Endodermal cell (in vitro differentiated cells): ENCODE measurements around the gene TMEM179B. TPM values are rescaled to one million over a fixed set of nuclear protein-coding genes. Genes with fewer than 3 reads are reported as not detected.
"Not testable (repeated sequence)": the region's sequence is repeated elsewhere in the genome, so short reads cannot be mapped to it uniquely, and the experiment has no call there.

Source experiments
- DNase-seq: peaks from one replicate; pipeline ENCODE4 v3.0.0-alpha.2; 2017
- H3K27ac ChIP-seq: 2 replicates; pipeline ENCODE4 v1.5.1; 2013; ENCODE audit warnings: mild to moderate bottlenecking, low read depth, low read length, moderate library complexity
- H3K27me3 ChIP-seq: 2 replicates; pipeline ENCODE4 v1.6.1; 2013; ENCODE audit warnings: mild to moderate bottlenecking, low read length, moderate library complexity; ENCODE audit not compliant: insufficient read depth, control insufficient read depth, poor library complexity, severe bottlenecking
- H3K36me3 ChIP-seq: 2 replicates; pipeline ENCODE4 v1.7.0; 2013; ENCODE audit warnings: mild to moderate bottlenecking, low read length, moderate library complexity; ENCODE audit not compliant: control insufficient read depth, insufficient read depth
- H3K4me1 ChIP-seq: one replicate; pipeline ENCODE4 v1.7.0; 2013; ENCODE audit warnings: low read length; ENCODE audit not compliant: control insufficient read depth, insufficient read depth
- H3K4me3 ChIP-seq: 2 replicates; pipeline ENCODE4 v1.5.1; 2013; ENCODE audit warnings: mild to moderate bottlenecking, low read length, moderate library complexity
- H3K9ac ChIP-seq: 2 replicates; pipeline ENCODE4 v1.6.1; 2013; ENCODE audit warnings: mild to moderate bottlenecking, low read length, moderate library complexity; ENCODE audit not compliant: poor library complexity, severe bottlenecking; ENCODE audit errors: extremely low read depth
- H3K9me3 ChIP-seq: 2 replicates; pipeline ENCODE4 v1.6.1; 2013; ENCODE audit warnings: mild to moderate bottlenecking, low read length, moderate library complexity; ENCODE audit not compliant: control insufficient read depth
- H3K27ac Mint-ChIP-seq: 2 replicates; pipeline ENCODE4 v1.8.0; 2020; ENCODE audit warnings: mixed read lengths
- H3K27me3 Mint-ChIP-seq: 2 replicates; pipeline ENCODE4 v1.8.0; 2021; ENCODE audit warnings: mild to moderate bottlenecking, mixed read lengths; ENCODE audit not compliant: insufficient read depth
- H3K36me3 Mint-ChIP-seq: 2 replicates; pipeline ENCODE4 v1.8.0; 2020; ENCODE audit warnings: low read depth, mixed read lengths
- H3K4me1 Mint-ChIP-seq: 2 replicates; pipeline ENCODE4 v1.8.0; 2020; ENCODE audit warnings: mixed read lengths
- H3K4me3 Mint-ChIP-seq: 2 replicates; pipeline ENCODE4 v1.8.0; 2020; ENCODE audit warnings: mild to moderate bottlenecking, moderate library complexity, mixed read lengths
- H3K9me3 Mint-ChIP-seq: 2 replicates; pipeline ENCODE4 v1.8.0; 2020; ENCODE audit warnings: mild to moderate bottlenecking, mixed read lengths
- WGBS, 2 experiments: methylation state at CpG; one replicate each; pipeline versions ENCODE4 v1.1.5 to v1.1.7; 2013; ENCODE audit warnings: missing lambda C conversion rate in 2 of 2, mixed read lengths in 1 of 2; ENCODE audit not compliant: insufficient coverage in 1 of 2, insufficient read length in 1 of 2; 5-methylcytosine and 5-hydroxymethylcytosine counted together
- total RNA-seq, 2 donors: library from RNA; stranded (reverse); fragmentation: NEBNext Ultra II Directional in 1 of 2; extraction: Animal tissue kit (Norgen Biotek cat#: 25700) in 1 of 2; gene quantifications; 2 replicates in 1 of 2; 3 replicates in 1 of 2; pipeline ENCODE4 v1.2.1, GENCODE V29; 2021
- TF ChIP-seq, protein P1 (sequence below): fragments of 200-600 bp; sonication (generic); conservative IDR thresholded peaks from 2 replicates; pipeline ENCODE4 v1.5.0; 2021; ENCODE audit warnings: antibody characterized with exemption, mild to moderate bottlenecking

Gene TMEM179B
- total RNA-seq, 2 donors from 2014 or later: 31.0 TPM

- Histone ChIP-seq H3K27me3 (no peaks in the 10 kb centered on the region), H3K4me1 (no peaks in the 10 kb centered on the region), H3K9me3 (no peaks in the 10 kb centered on the region), H3K4me3 (no peak overlapping the region), H3K36me3 (peaks cover 75% of the 10 kb centered on the region), H3K9ac (no peak overlapping the region), H3K27ac (no peak overlapping the region)
- H3K36me3 Mint-ChIP-seq: peaks cover 72% of the 10 kb centered on the region
- H3K4me1 Mint-ChIP-seq: no peaks in the 10 kb centered on the region
- no peaks in the 10 kb centered on the region for H3K27me3 Mint-ChIP-seq
- no peak overlapping the region for H3K27ac Mint-ChIP-seq
- peaks cover 2% of the 10 kb centered on the region for H3K9me3 Mint-ChIP-seq
- TF ChIP-seq, protein P1, sequence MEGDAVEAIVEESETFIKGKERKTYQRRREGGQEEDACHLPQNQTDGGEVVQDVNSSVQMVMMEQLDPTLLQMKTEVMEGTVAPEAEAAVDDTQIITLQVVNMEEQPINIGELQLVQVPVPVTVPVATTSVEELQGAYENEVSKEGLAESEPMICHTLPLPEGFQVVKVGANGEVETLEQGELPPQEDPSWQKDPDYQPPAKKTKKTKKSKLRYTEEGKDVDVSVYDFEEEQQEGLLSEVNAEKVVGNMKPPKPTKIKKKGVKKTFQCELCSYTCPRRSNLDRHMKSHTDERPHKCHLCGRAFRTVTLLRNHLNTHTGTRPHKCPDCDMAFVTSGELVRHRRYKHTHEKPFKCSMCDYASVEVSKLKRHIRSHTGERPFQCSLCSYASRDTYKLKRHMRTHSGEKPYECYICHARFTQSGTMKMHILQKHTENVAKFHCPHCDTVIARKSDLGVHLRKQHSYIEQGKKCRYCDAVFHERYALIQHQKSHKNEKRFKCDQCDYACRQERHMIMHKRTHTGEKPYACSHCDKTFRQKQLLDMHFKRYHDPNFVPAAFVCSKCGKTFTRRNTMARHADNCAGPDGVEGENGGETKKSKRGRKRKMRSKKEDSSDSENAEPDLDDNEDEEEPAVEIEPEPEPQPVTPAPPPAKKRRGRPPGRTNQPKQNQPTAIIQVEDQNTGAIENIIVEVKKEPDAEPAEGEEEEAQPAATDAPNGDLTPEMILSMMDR: no peak
- WGBS, 2 experiments: 92 to 100% methylated on average over 3 of the region's 3 CpGs
- DNase-seq: no peak
- H3K4me3 Mint-ChIP-seq: no peak overlapping the region
These were observed 36.5 kb downstream of the TMEM179B start for GRCh38 chr11:62823677-62824076.

- DNase-seq, H3K27ac ChIP-seq, H3K27me3 ChIP-seq, H3K9me3 ChIP-seq, H3K4me1 ChIP-seq, H3K9me3 Mint-ChIP-seq, H3K4me3 ChIP-seq, H3K27ac Mint-ChIP-seq, H3K9ac ChIP-seq, H3K4me3 Mint-ChIP-seq, H3K27me3 Mint-ChIP-seq: not testable (repeated sequence)
- WGBS, 2 experiments: 82 to 96% methylated on average over 6 to 8 of the region's 8 CpGs
- H3K36me3 Mint-ChIP-seq: peaks cover 47% of the 10 kb centered on the region
- peaks cover 53% of the 10 kb centered on the region for H3K36me3 ChIP-seq
- peaks cover 14% of the 10 kb centered on the region for H3K4me1 Mint-ChIP-seq
These were observed 40.9 kb downstream of the TMEM179B start for GRCh38 chr11:62828130-62828529.

- TF ChIP-seq, protein P1: no peak
- Mint-ChIP-seq H3K4me1 (peaks cover 20% of the 10 kb centered on the region), H3K36me3 (peaks cover 41% of the 10 kb centered on the region), H3K27me3 (no peaks in the 10 kb centered on the region), H3K9me3 (peaks cover 2% of the 10 kb centered on the region), H3K27ac (peak overlapping the region; percentile 100), H3K4me3 (peak overlapping the region; percentile 99)
- H3K4me3 ChIP-seq: peak overlapping the region; percentile 98
- peak overlapping the region; percentile 76 for H3K27ac ChIP-seq
- no peaks in the 10 kb centered on the region for H3K27me3 ChIP-seq
- DNase-seq: no peak
- no peaks in the 10 kb centered on the region for H3K9me3 ChIP-seq
- H3K36me3 ChIP-seq: peaks cover 50% of the 10 kb centered on the region
- peaks cover 2% of the 10 kb centered on the region for H3K4me1 ChIP-seq
- peak overlapping the region; percentile 96 for H3K9ac ChIP-seq
- WGBS, 2 experiments: 2 to 6% methylated on average over 12 to 27 of the region's 33 CpGs
These were observed 43.8 kb downstream of the TMEM179B start for GRCh38 chr11:62830904-62831519.
